ENCODE measurements around the gene RERE. TPM values are rescaled to one million over a fixed set of nuclear protein-coding genes. Genes with fewer than 3 reads are reported as not detected.

The RERE gene
- total and polyA plus RNA-seq, 4 donors = 26.8 to 133 (median 82.7) TPM

DNA sequence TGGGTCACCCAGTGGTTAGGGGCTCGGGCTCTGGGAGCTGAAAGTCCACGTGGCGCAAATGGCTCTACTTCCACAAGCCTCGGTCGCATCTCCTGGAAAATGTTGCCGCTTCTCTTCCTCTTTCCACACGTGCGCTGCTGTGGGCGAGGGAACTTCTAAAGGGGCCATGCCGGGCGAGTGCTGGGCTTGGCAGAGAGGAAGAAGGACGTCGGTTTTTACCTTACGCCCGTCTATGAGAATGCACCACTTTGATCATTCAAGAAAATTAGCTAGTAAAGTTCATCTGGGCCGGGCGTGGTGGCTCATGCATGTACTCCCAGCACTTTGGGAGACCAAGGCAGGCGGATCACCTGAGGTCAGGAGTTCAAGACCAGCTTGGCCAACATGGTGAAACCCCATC lies 489.2 kb downstream of the RERE start:
- Histone ChIP-seq H3K4me1 (ENCODE audit: control insufficient read depth in 1 of 2, insufficient read depth in 2 of 2, low read length in 2 of 2) (no peaks in the 10 kb centered on the region), H3K4me3 (ENCODE audit: low read length in 2 of 2) (no peak overlapping the region), H3K36me3 (ENCODE audit: control insufficient read depth in 1 of 2, insufficient read depth in 2 of 2, low read length in 1 of 2) (no peaks in the 10 kb centered on the region), H3K9me3 (ENCODE audit: control insufficient read depth, low read length) (no peaks in the 10 kb centered on the region), H3K27ac (ENCODE audit: low read depth in 1 of 2, low read length in 2 of 2) (no peak overlapping the region), H3K27me3 (ENCODE audit: control insufficient read depth in 1 of 2, insufficient read depth in 2 of 2, low read length in 1 of 2) (no peaks in the 10 kb centered on the region)
- intact Hi-C loops (cut with DNase I) = no loop called here
- ATAC-seq (ENCODE audit: low FRiP score) = no peak
- WGBS, 2 donors = 97% methylated on average over 18 of the region's 18 CpGs
- DNase-seq = no peak

GRCh38 chr1:8326265-8326664 lies 491.2 kb downstream of the RERE start:
- H3K4me1 ChIP-seq (ENCODE audit: control insufficient read depth in 1 of 2, insufficient read depth in 2 of 2, low read length in 2 of 2) = no peaks in the 10 kb centered on the region
- 94% methylated on average over 13 of the region's 13 CpGs for WGBS, 2 donors
- DNase-seq (no peak), ATAC-seq (ENCODE audit: low FRiP score) (no peak)
- no peaks in the 10 kb centered on the region for H3K9me3 ChIP-seq (ENCODE audit: control insufficient read depth, low read length)
- no peaks in the 10 kb centered on the region for H3K27me3 ChIP-seq (ENCODE audit: control insufficient read depth in 1 of 2, insufficient read depth in 2 of 2, low read length in 1 of 2)
- intact Hi-C loops (cut with DNase I) = no loop called here
- H3K27ac ChIP-seq (ENCODE audit: low read depth in 1 of 2, low read length in 2 of 2) = no peak overlapping the region
- no peak overlapping the region for H3K4me3 ChIP-seq (ENCODE audit: low read length in 2 of 2)
- H3K36me3 ChIP-seq (ENCODE audit: control insufficient read depth in 1 of 2, insufficient read depth in 2 of 2, low read length in 1 of 2) = no peaks in the 10 kb centered on the region

DNA sequence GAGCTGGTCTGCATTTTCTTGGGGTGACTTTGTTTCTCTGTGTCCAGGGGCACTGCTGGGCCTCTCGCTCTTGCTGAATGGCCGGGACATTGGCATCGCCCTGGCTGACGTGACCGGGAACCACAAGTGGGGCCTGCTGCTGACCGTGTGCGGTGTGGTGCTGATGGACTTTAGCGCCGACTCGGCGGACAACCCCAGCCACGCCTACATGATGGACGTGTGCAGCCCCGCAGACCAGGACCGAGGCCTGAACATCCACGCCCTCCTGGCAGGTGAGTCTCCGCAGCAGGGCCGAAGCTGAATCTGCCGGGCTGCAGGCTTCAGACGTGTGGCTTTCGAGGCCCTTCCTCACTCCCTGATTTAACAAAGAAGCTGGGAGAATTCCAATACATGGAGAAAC lies 491.7 kb downstream of the RERE start:
- WGBS, 2 donors = 94 to 95% methylated on average over 21 of the region's 21 CpGs

DNA sequence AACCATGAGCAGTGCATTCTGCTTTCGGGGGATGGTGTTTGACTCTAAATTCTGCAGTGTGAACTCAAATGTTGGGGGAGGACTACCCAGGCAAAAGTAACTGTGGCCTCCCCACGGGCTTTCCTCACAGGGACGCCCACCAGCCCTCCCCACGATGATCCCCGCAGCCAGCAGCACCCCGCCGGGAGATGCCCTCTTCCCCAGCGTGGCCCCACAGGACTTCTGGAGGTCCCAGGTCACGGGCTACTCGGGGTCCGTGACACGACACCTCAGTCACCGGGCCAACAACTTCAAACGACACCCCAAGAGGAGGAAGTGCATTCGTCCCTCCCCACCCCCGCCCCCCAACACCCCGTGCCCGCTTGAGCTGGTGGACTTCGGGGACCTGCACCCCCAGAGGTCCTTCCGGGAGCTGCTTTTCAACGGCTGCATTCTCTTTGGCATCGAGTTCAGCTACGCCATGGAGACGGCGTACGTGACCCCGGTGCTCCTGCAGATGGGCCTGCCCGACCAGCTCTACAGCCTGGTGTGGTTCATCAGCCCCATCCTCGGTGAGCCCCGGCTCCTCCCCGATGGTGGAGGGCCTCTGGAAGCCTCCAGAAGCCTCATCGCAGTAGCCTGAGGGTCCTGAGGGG lies 493.1 kb downstream of the RERE start:
- H3K4me3 ChIP-seq (ENCODE audit: low read length in 2 of 2) = no peak overlapping the region
- ATAC-seq (ENCODE audit: low FRiP score) = peak; percentile 16
- no peaks in the 10 kb centered on the region for H3K27me3 ChIP-seq (ENCODE audit: control insufficient read depth in 1 of 2, insufficient read depth in 2 of 2, low read length in 1 of 2)
- DNase-seq = no peak
- intact Hi-C loops (cut with DNase I) = no loop called here
- H3K36me3 ChIP-seq (ENCODE audit: control insufficient read depth in 1 of 2, insufficient read depth in 2 of 2, low read length in 1 of 2) = no peaks in the 10 kb centered on the region
- H3K4me1 ChIP-seq (ENCODE audit: control insufficient read depth in 1 of 2, insufficient read depth in 2 of 2, low read length in 2 of 2) = no peaks in the 10 kb centered on the region
- WGBS, 2 donors = 87 to 89% methylated on average over 32 of the region's 32 CpGs
- H3K9me3 ChIP-seq (ENCODE audit: control insufficient read depth, low read length) = no peaks in the 10 kb centered on the region
- H3K27ac ChIP-seq (ENCODE audit: low read depth in 1 of 2, low read length in 2 of 2) = no peak overlapping the region

More for the DNA sequence above, 491.7 kb downstream of the RERE start:
- DNase-seq = no peak
- Histone ChIP-seq H3K27me3 (ENCODE audit: control insufficient read depth in 1 of 2, insufficient read depth in 2 of 2, low read length in 1 of 2) (no peaks in the 10 kb centered on the region), H3K9me3 (ENCODE audit: control insufficient read depth, low read length) (no peaks in the 10 kb centered on the region), H3K4me1 (ENCODE audit: control insufficient read depth in 1 of 2, insufficient read depth in 2 of 2, low read length in 2 of 2) (no peaks in the 10 kb centered on the region), H3K27ac (ENCODE audit: low read depth in 1 of 2, low read length in 2 of 2) (no peak overlapping the region), H3K4me3 (ENCODE audit: low read length in 2 of 2) (no peak overlapping the region), H3K36me3 (ENCODE audit: control insufficient read depth in 1 of 2, insufficient read depth in 2 of 2, low read length in 1 of 2) (no peaks in the 10 kb centered on the region)
- no peak for ATAC-seq (ENCODE audit: low FRiP score)
- intact Hi-C loops (cut with DNase I) = no loop called here

DNA sequence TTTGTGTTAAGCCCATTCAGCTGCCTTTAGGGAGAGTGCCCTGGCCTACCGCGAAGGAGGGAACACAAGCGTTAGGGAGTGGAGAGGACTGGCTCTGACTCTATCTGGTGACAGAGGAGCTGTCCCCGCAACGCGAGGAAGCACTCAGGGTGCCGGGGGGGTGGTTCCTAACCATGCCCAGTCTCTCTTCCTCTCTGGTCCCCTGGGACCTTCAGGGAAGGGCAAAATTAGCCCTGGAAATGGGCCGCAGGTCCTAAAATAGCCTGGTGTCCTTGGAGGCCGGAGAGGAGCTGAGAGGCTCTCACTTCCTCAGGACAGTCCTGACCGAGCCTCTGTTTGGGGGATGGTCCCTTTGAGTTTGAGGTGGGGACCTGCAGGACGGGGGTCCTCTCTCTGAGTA lies 493.7 kb downstream of the RERE start:
- Histone ChIP-seq H3K4me1 (ENCODE audit: control insufficient read depth in 1 of 2, insufficient read depth in 2 of 2, low read length in 2 of 2) (no peaks in the 10 kb centered on the region), H3K4me3 (ENCODE audit: low read length in 2 of 2) (no peak overlapping the region), H3K9me3 (ENCODE audit: control insufficient read depth, low read length) (no peaks in the 10 kb centered on the region), H3K27me3 (ENCODE audit: control insufficient read depth in 1 of 2, insufficient read depth in 2 of 2, low read length in 1 of 2) (no peaks in the 10 kb centered on the region), H3K27ac (ENCODE audit: low read depth in 1 of 2, low read length in 2 of 2) (peak overlapping the region in 1 of 2 donors; percentile 33), H3K36me3 (ENCODE audit: control insufficient read depth in 1 of 2, insufficient read depth in 2 of 2, low read length in 1 of 2) (no peaks in the 10 kb centered on the region)
- ATAC-seq (ENCODE audit: low FRiP score) (peak; percentile 82), DNase-seq (peak; percentile 69 to 85)
- WGBS, 2 donors = 2 to 8% methylated on average over 10 to 11 of the region's 11 CpGs
- intact Hi-C loops (cut with DNase I) = no loop called here

- WGBS, 2 donors = 91 to 94% methylated on average over 3 of the region's 3 CpGs
- DNase-seq = no peak
- H3K36me3 ChIP-seq (ENCODE audit: control insufficient read depth in 1 of 2, insufficient read depth in 2 of 2, low read length in 1 of 2) = no peaks in the 10 kb centered on the region
- no peaks in the 10 kb centered on the region for H3K9me3 ChIP-seq (ENCODE audit: control insufficient read depth, low read length)
- intact Hi-C loops (cut with DNase I) = no loop called here
- H3K27ac ChIP-seq (ENCODE audit: low read depth in 1 of 2, low read length in 2 of 2) = no peak overlapping the region
- no peak for ATAC-seq (ENCODE audit: low FRiP score)
- no peaks in the 10 kb centered on the region for H3K4me1 ChIP-seq (ENCODE audit: control insufficient read depth in 1 of 2, insufficient read depth in 2 of 2, low read length in 2 of 2)
- H3K4me3 ChIP-seq (ENCODE audit: low read length in 2 of 2) = no peak overlapping the region
- H3K27me3 ChIP-seq (ENCODE audit: control insufficient read depth in 1 of 2, insufficient read depth in 2 of 2, low read length in 1 of 2) = no peaks in the 10 kb centered on the region
Measured at GRCh38 chr1:8321612-8322011, 495.8 kb downstream of the RERE start.

DNA sequence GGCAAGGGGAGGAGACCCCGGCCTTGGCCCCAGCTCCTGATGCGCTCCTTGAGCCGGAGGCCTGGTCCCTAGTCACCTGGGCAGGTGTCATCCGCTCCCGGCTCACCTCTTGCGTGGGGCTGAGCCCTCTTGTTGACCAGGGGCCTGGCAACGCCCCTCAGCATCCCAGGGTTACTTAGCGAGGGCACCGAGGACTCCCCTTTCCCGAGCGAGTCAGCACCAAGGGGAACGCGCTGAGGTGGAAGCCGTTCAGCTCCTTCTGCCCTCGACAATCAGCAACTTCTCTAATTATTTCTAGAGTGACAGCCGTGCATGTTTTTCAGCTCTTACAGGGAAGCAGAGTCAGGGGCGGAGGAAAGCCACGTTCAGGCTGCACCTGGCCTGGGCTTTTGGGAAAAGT lies 499.0 kb downstream of the RERE start:
- Histone ChIP-seq H3K4me1 (ENCODE audit: control insufficient read depth in 1 of 2, insufficient read depth in 2 of 2, low read length in 2 of 2) (no peaks in the 10 kb centered on the region), H3K36me3 (ENCODE audit: control insufficient read depth in 1 of 2, insufficient read depth in 2 of 2, low read length in 1 of 2) (no peaks in the 10 kb centered on the region), H3K9me3 (ENCODE audit: control insufficient read depth, low read length) (no peaks in the 10 kb centered on the region), H3K27ac (ENCODE audit: low read depth in 1 of 2, low read length in 2 of 2) (peak overlapping the region in 1 of 2 donors; percentile 7), H3K4me3 (ENCODE audit: low read length in 2 of 2) (peak overlapping the region; percentile 39 to 69), H3K27me3 (ENCODE audit: control insufficient read depth in 1 of 2, insufficient read depth in 2 of 2, low read length in 1 of 2) (no peaks in the 10 kb centered on the region)
- intact Hi-C loops (cut with DNase I) = loop anchor here (5.0 kb wide), 2 partner anchors 34 to 336 kb away; no protein-coding TSS in a partner anchor
- ATAC-seq (ENCODE audit: low FRiP score) = peak; percentile 15
- DNase-seq = peak in 1 of 2 donors; percentile 79
- 12 to 15% methylated on average over 17 to 18 of the region's 18 CpGs for WGBS, 2 donors

GRCh38 chr1:8317647-8318381 lies 499.6 kb downstream of the RERE start, which contains the start of gene SLC45A1:
TSS of gene SLC45A1 (plus strand) at chr1:8318114. CDS start at chr1:8324330, 6,216 bp downstream.
- Histone ChIP-seq H3K27me3 (ENCODE audit: control insufficient read depth in 1 of 2, insufficient read depth in 2 of 2, low read length in 1 of 2) (no peaks in the 10 kb centered on the region), H3K4me1 (ENCODE audit: control insufficient read depth in 1 of 2, insufficient read depth in 2 of 2, low read length in 2 of 2) (no peaks in the 10 kb centered on the region), H3K27ac (ENCODE audit: low read depth in 1 of 2, low read length in 2 of 2) (peak within 1 kb of the TSS in 1 of 2 donors; percentile 7), H3K4me3 (ENCODE audit: low read length in 2 of 2) (peak within 1 kb of the TSS; percentile 39 to 69), H3K9me3 (ENCODE audit: control insufficient read depth, low read length) (no peaks in the 10 kb centered on the region), H3K36me3 (ENCODE audit: control insufficient read depth in 1 of 2, insufficient read depth in 2 of 2, low read length in 1 of 2) (no peaks in the 10 kb centered on the region)
- intact Hi-C loops (cut with DNase I) = loop anchor here (5.0 kb wide), 2 partner anchors 34 to 336 kb away; no protein-coding TSS in a partner anchor
- DNase-seq (peak; percentile 85 to 94), ATAC-seq (ENCODE audit: low FRiP score) (peak; percentile 88)
- 5 to 8% methylated on average over 50 to 75 of the region's 75 CpGs for WGBS, 2 donors
